HEK293T (cell line): ENCODE measurements around the gene SCNN1B.

Source experiments
- ARNT ChIP-seq: fragments of 450-650 bp; IDR thresholded peaks from 2 replicates; pipeline ENCODE4 v1.6.1; 2017; ENCODE audit warnings: mild to moderate bottlenecking
- BHLHE40 ChIP-seq: fragments of 450-650 bp; IDR thresholded peaks from 2 replicates; pipeline ENCODE4 v1.6.1; 2016; ENCODE audit warnings: mild to moderate bottlenecking, moderate library complexity, borderline replicate concordance
- CTBP1 ChIP-seq: fragments of 450-650 bp; IDR thresholded peaks from 2 replicates; pipeline ENCODE4 v1.6.1; 2016; ENCODE audit warnings: borderline replicate concordance
- FOXA1 ChIP-seq: fragments of 450-650 bp; IDR thresholded peaks from 2 replicates; pipeline ENCODE4 v1.6.1; 2016; ENCODE audit warnings: mild to moderate bottlenecking
- FOXM1 ChIP-seq: fragments of 450-650 bp; IDR thresholded peaks from 2 replicates; pipeline ENCODE4 v1.6.1; 2017; ENCODE audit warnings: mild to moderate bottlenecking, borderline replicate concordance
- HDGF ChIP-seq: fragments of 450-650 bp; IDR thresholded peaks from 2 replicates; pipeline ENCODE4 v1.6.1; 2017; ENCODE audit warnings: antibody characterized with exemption, borderline replicate concordance
- LEF1 ChIP-seq: fragments of 450-650 bp; IDR thresholded peaks from 2 replicates; pipeline ENCODE4 v1.6.1; 2017; ENCODE audit warnings: mild to moderate bottlenecking, borderline replicate concordance
- NFRKB ChIP-seq: fragments of 450-650 bp; IDR thresholded peaks from 2 replicates; pipeline ENCODE4 v1.6.1; 2016; ENCODE audit warnings: mild to moderate bottlenecking, moderate library complexity
- SP1 ChIP-seq: fragments of 450-650 bp; IDR thresholded peaks from 2 replicates; pipeline ENCODE4 v1.6.1; 2017
- SUZ12 ChIP-seq: fragments of 450-650 bp; IDR thresholded peaks from 2 replicates; pipeline ENCODE4 v1.6.1; 2016; ENCODE audit warnings: mild to moderate bottlenecking
- ZNF384 ChIP-seq: fragments of 450-650 bp; IDR thresholded peaks from 2 replicates; pipeline ENCODE4 v1.6.1; 2016

GRCh38 chr16:23392223-23392600 lies 90.1 kb downstream of the SCNN1B start:
- TF ChIP-seq SP1 (no peak), HDGF (no peak), FOXA1 (no peak), NFRKB (no peak), BHLHE40 (no peak), LEF1 (no peak), FOXM1 (no peak), SUZ12 (no peak), CTBP1 (no peak), ZNF384 (no peak), ARNT (no peak)
